Glomerular visceral epithelial cell (primary cell): ENCODE data around the gene NTN1.
"Not testable (repeated sequence)": the region's sequence is repeated elsewhere in the genome, so short reads cannot be mapped to it uniquely, and the experiment has no call there.

Source experiments
- DNase-seq: peaks from one replicate; pipeline ENCODE4 v3.0.0-alpha.2; 2016; ENCODE audit errors: extremely low spot score

Gene NTN1

GRCh38 chr17:9123594-9124553, 102.6 kb downstream of the NTN1 start:
- no peak for DNase-seq

- DNase-seq = no peak
Observed at GRCh38 chr17:9124554-9124935, 103.2 kb downstream of the NTN1 start.

- no peak for DNase-seq
Observed at GRCh38 chr17:9125722-9126121, 104.4 kb downstream of the NTN1 start.

GRCh38 chr17:9127340-9127739, 106.0 kb downstream of the NTN1 start:
- DNase-seq = no peak

GRCh38 chr17:9131371-9131770, 110.1 kb downstream of the NTN1 start:
- DNase-seq = no peak

GRCh38 chr17:9132291-9132690, 111.0 kb downstream of the NTN1 start:
- DNase-seq = no peak

- DNase-seq = no peak
Observed at GRCh38 chr17:9132944-9133610, 111.8 kb downstream of the NTN1 start.

GRCh38 chr17:9138161-9138717, 116.9 kb downstream of the NTN1 start:
- no peak for DNase-seq

GRCh38 chr17:9139695-9140094, 118.4 kb downstream of the NTN1 start:
- no peak for DNase-seq

GRCh38 chr17:9140550-9141424, 119.5 kb downstream of the NTN1 start:
- DNase-seq = no peak

- no peak for DNase-seq
Observed at GRCh38 chr17:9141425-9141753, 120.1 kb downstream of the NTN1 start.

GRCh38 chr17:9142772-9143494, 121.6 kb downstream of the NTN1 start:
- no peak for DNase-seq

GRCh38 chr17:9144502-9145249, 123.4 kb downstream of the NTN1 start:
- DNase-seq = no peak

- no peak for DNase-seq
Observed at GRCh38 chr17:9146064-9146463, 124.8 kb downstream of the NTN1 start.

- no peak for DNase-seq
Observed at GRCh38 chr17:9148905-9149525, 127.7 kb downstream of the NTN1 start.

- no peak for DNase-seq
Observed at GRCh38 chr17:9150446-9151090, 129.3 kb downstream of the NTN1 start.

- DNase-seq = no peak
Observed at GRCh38 chr17:9151091-9151490, 129.8 kb downstream of the NTN1 start.

- DNase-seq = not testable (repeated sequence)
Observed at GRCh38 chr17:9151740-9152139, 130.4 kb downstream of the NTN1 start.
